Natural killer cell (primary cell): ENCODE data around the gene DNAJC24. TPM values are rescaled to one million over a fixed set of nuclear protein-coding genes. Genes with fewer than 3 reads are reported as not detected.

Source experiments
- ATAC-seq, 3 donors: fragments of 150-1000 bp in 2 of 3; fragments of 200-7000 bp in 1 of 3; cut with Tn5 transposase; 1 replicate in 1 of 3; 2 replicates in 2 of 3; pipeline ENCODE4 v1.10.0; 2021; ENCODE audit warnings: mild to moderate bottlenecking in 2 of 3, moderate library complexity in 2 of 3
- DNase-seq, 2 donors: peaks; one replicate each; pipeline versions ENCODE4 v3.0.0 to v3.0.0-alpha.2; 2013 to 2021; ENCODE audit warnings: mixed read lengths in 1 of 2
- H3K27ac ChIP-seq: one replicate; pipeline ENCODE4 v1.5.1; 2013; ENCODE audit warnings: mild to moderate bottlenecking, low read length
- H3K27me3 ChIP-seq: one replicate; pipeline ENCODE4 v1.6.1; 2013; ENCODE audit warnings: low read length; ENCODE audit not compliant: control insufficient read depth, insufficient read depth
- H3K36me3 ChIP-seq: one replicate; pipeline ENCODE4 v1.6.1; 2013; ENCODE audit warnings: low read length; ENCODE audit not compliant: control insufficient read depth, insufficient read depth
- H3K4me1 ChIP-seq: one replicate; pipeline ENCODE4 v1.6.1; 2013; ENCODE audit warnings: low read length; ENCODE audit not compliant: control insufficient read depth, insufficient read depth
- H3K4me3 ChIP-seq: one replicate; pipeline ENCODE4 v1.5.1; 2013; ENCODE audit warnings: low read length
- H3K9me3 ChIP-seq: one replicate; pipeline ENCODE4 v1.6.1; 2013; ENCODE audit warnings: low read length; ENCODE audit not compliant: control insufficient read depth, insufficient read depth
- H3K27ac Mint-ChIP-seq, 2 donors: one replicate each; pipeline ENCODE4 v1.8.0; 2022; ENCODE audit warnings: mild to moderate bottlenecking in 2 of 2, mixed read lengths in 2 of 2, moderate library complexity in 1 of 2
- H3K27me3 Mint-ChIP-seq, 2 donors: one replicate each; pipeline ENCODE4 v1.8.0; 2022; ENCODE audit warnings: low read depth in 2 of 2, mixed read lengths in 2 of 2
- H3K36me3 Mint-ChIP-seq: one replicate; pipeline ENCODE4 v1.8.0; 2022; ENCODE audit warnings: mixed read lengths
- H3K4me1 Mint-ChIP-seq, 2 donors: one replicate each; pipeline ENCODE4 v1.8.0; 2022; ENCODE audit warnings: mixed read lengths in 2 of 2
- H3K4me3 Mint-ChIP-seq: one replicate; pipeline ENCODE4 v1.8.0; 2022; ENCODE audit warnings: mild to moderate bottlenecking, moderate library complexity, mixed read lengths
- H3K9me3 Mint-ChIP-seq, 2 donors: one replicate each; pipeline ENCODE4 v1.8.0; 2022; ENCODE audit warnings: mixed read lengths in 2 of 2
- CTCF ChIP-seq: fragments of 200-600 bp; IDR thresholded peaks from one replicate; pipeline ENCODE4 v1.8.0; 2022; ENCODE audit warnings: antibody characterized with exemption
- WGBS: methylation state at CpG from one replicate; pipeline ENCODE4 v1.1.7; 2013; ENCODE audit warnings: missing lambda C conversion rate; ENCODE audit not compliant: insufficient coverage; 5-methylcytosine and 5-hydroxymethylcytosine counted together
- intact Hi-C: fragments of 100-400 bp; cut with micrococcal nuclease; formaldehyde crosslinking; loops from one replicate; pipeline ENCODE4 v1.14.2; 2022
- total RNA-seq, 4 donors: library from RNA; stranded (reverse); fragments of 120-200 nt in 1 of 4; gene quantifications; one replicate each; pipeline versions ENCODE4 v1.2.3 to v1.2.4, GENCODE V29; 2013 to 2022

Gene DNAJC24
- total RNA-seq, 3 donors from 2014 or later (not counting 1 experiment from before 2014, with no cell fraction given), result 14.9 to 22.7 (median 18.6) TPM

GRCh38 chr11:31449040-31449439 lies 79.4 kb downstream of the DNAJC24 start:
- TF ChIP-seq CTCF, result no peak
- WGBS, result 100% methylated on average over 2 of the region's 2 CpGs
- Mint-ChIP-seq H3K36me3 (no peaks in the 10 kb centered on the region), H3K9me3 (no peaks in the 10 kb centered on the region), H3K4me1 (peaks cover 17 to 21% of the 10 kb centered on the region in 2 donors), H3K27ac (no peak overlapping the region), H3K4me3 (no peak overlapping the region), H3K27me3 (no peaks in the 10 kb centered on the region)
- ATAC-seq (no peak), DNase-seq (no peak)
- Histone ChIP-seq H3K27me3 (no peaks in the 10 kb centered on the region), H3K27ac (no peak overlapping the region), H3K36me3 (peaks cover 5% of the 10 kb centered on the region), H3K4me1 (no peaks in the 10 kb centered on the region), H3K9me3 (no peaks in the 10 kb centered on the region), H3K4me3 (no peak overlapping the region)
- intact Hi-C loops, result no loop called here

GRCh38 chr11:31450841-31451240 lies 81.2 kb downstream of the DNAJC24 start:
- 93% methylated on average over 1 of the region's 1 CpG for WGBS
- H3K27me3 ChIP-seq, result no peaks in the 10 kb centered on the region
- Mint-ChIP-seq H3K4me1 (peaks cover 17 to 21% of the 10 kb centered on the region in 2 donors), H3K4me3 (no peak overlapping the region), H3K9me3 (no peaks in the 10 kb centered on the region), H3K27ac (no peak overlapping the region), H3K36me3 (no peaks in the 10 kb centered on the region), H3K27me3 (no peaks in the 10 kb centered on the region)
- intact Hi-C loops, result no loop called here
- H3K4me1 ChIP-seq, result no peaks in the 10 kb centered on the region
- no peak overlapping the region for H3K27ac ChIP-seq
- H3K4me3 ChIP-seq, result no peak overlapping the region
- ATAC-seq (no peak), DNase-seq (no peak)
- H3K36me3 ChIP-seq, result peaks cover 5% of the 10 kb centered on the region
- no peak for TF ChIP-seq CTCF
- no peaks in the 10 kb centered on the region for H3K9me3 ChIP-seq

- Mint-ChIP-seq H3K36me3 (no peaks in the 10 kb centered on the region), H3K4me1 (peaks cover 10 to 17% of the 10 kb centered on the region in 2 donors), H3K27me3 (no peaks in the 10 kb centered on the region), H3K27ac (no peak overlapping the region), H3K4me3 (no peak overlapping the region), H3K9me3 (no peaks in the 10 kb centered on the region)
- Histone ChIP-seq H3K27me3 (no peaks in the 10 kb centered on the region), H3K4me3 (no peak overlapping the region), H3K9me3 (no peaks in the 10 kb centered on the region), H3K27ac (no peak overlapping the region), H3K4me1 (no peaks in the 10 kb centered on the region), H3K36me3 (peaks cover 6% of the 10 kb centered on the region)
- DNase-seq (no peak), ATAC-seq (no peak)
- TF ChIP-seq CTCF, result no peak
- no CpG with 5 or more reads among the region's 3 CpGs for WGBS
- intact Hi-C loops, result no loop called here
Observed at GRCh38 chr11:31455177-31455576, 85.5 kb downstream of the DNAJC24 start.

GRCh38 chr11:31464436-31464835 lies 94.8 kb downstream of the DNAJC24 start:
- Mint-ChIP-seq H3K36me3 (no peaks in the 10 kb centered on the region), H3K4me1 (no peaks in the 10 kb centered on the region), H3K9me3 (peaks cover 0 to 3% of the 10 kb centered on the region in 2 donors), H3K27ac (no peak overlapping the region), H3K27me3 (no peaks in the 10 kb centered on the region), H3K4me3 (no peak overlapping the region)
- intact Hi-C loops, result no loop called here
- H3K27me3 ChIP-seq, result no peaks in the 10 kb centered on the region
- no peak for ATAC-seq
- no peak overlapping the region for H3K4me3 ChIP-seq
- H3K4me1 ChIP-seq, result no peaks in the 10 kb centered on the region
- no peak for DNase-seq
- no peaks in the 10 kb centered on the region for H3K36me3 ChIP-seq
- TF ChIP-seq CTCF, result no peak
- H3K27ac ChIP-seq, result no peak overlapping the region
- no peaks in the 10 kb centered on the region for H3K9me3 ChIP-seq
- WGBS, result 95% methylated on average over 3 of the region's 3 CpGs
